Kidney glomerular epithelial cell (primary cell): Measurements from ENCODE around the gene DPYSL5.
A peak's percentile ranks its signal among the peaks of the same experiment; 100 is the strongest.

ENCODE experiments used
- DNase-seq: peaks from one replicate; lab custom pipeline; 2025; lab: John Stamatoyannopoulos, UW

Gene DPYSL5

GRCh38 chr2:26846334-26847306 lies 1.3 kb upstream of the DPYSL5 start:
- peak; percentile 72 for DNase-seq

GRCh38 chr2:26847307-26847654 lies 651 bp upstream of the DPYSL5 start:
- DNase-seq, result no peak

DNA sequence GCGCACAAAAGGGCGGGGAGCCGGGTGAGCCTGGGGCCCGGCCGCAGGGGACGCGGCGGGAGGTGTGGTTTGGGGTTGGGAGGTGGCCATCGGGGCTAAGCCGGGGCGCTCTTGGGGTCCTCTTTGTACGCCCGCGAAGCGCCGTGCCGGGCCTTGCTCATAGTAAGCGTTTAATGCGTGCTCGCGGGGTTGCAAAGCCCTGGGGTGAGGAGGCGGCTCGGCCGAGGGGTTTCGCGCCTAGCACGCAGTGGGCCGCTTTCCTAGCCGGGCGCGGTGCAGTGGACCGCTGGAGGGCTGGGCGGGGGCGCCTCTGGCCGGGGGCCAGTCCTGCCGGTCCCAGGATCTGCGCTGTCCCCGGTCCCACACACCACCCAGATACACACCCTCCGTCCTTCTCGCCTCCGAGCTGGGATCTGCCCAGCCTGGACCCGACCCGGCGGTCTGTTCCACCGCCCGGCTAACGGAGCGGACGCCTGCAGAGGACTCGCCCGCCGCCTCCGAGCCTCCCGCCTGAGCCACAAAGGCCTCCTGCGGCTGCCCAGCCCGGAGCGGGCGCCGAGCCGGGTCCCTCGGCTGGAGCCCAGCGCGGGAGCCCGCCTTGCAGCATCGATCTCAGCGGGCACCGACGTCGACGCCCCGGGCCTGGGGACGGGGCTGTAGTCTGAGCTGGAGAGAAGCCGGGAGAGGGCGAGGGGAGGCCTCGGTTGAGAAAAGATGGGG lies 564 bp downstream of the DPYSL5 start:
- DNase-seq, result no peak

DNA sequence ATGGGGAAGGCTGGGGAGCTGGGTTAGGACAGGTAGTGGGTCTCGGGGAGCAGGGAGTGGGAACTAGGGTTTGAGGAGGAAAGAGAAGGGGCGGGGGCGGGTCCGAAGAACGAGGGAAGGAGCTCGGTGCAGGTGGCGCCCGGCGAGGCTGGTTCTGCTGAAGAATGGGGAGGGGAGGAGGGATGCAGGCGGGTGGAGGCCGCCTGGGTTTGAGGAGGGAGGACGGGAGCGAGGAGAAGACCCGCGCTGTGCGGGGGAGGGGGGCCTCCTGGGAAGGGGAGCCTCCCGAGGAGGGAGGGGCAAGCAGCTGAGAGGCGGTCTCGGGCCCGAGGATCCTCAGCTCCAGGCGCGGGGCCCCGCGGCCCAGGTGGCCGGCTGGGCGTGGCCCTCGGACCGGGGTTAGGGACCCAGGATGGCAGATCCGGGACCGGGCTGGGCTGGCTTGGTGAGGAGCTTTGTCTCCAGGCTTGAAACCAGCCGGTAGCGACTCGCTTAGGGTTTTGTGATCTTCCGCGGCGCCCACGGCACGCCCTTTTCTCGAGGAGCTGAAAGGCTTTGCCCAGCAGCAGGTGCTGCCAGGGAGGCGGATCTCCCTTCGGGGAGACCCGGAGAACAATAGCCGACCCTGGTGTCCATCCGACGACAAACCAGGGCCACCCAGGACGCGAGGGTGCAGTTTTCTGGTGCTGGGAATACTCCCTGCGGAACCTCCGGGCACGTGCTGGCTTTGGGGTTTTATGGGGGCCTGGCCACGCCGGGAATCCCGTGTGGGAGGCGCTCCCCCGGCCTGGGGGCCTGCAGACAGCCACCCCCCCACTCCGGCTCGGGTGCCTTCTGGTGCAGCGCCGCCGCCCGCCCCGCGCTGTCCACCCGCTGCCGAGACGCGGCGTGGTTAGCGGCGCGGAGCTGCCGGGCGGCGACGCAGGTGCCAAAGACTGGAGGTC lies 1.4 kb downstream of the DPYSL5 start:
- DNase-seq, result no peak

DNA sequence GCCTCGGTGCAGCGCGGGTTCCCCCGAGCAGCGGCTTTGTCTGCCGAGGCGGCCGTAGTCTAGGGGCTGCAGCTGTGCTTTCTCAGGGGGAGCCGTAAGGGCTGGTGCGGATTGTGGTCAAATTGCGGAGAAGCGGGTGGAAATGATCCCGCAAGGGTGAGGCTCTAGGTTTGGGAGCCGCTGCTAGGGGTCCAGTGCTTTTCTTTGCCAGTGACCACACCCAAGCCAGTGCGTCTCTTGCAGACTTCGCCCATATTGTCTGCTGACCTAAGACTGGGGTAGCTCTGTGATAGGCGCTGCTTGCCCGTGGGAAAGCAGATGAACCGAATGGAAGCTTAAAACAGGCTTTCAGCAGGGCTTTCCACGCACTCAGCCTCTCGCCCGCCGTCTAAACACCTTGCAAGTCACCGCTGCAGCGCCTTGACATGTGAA lies 2.1 kb downstream of the DPYSL5 start:
- DNase-seq, result no peak

DNA sequence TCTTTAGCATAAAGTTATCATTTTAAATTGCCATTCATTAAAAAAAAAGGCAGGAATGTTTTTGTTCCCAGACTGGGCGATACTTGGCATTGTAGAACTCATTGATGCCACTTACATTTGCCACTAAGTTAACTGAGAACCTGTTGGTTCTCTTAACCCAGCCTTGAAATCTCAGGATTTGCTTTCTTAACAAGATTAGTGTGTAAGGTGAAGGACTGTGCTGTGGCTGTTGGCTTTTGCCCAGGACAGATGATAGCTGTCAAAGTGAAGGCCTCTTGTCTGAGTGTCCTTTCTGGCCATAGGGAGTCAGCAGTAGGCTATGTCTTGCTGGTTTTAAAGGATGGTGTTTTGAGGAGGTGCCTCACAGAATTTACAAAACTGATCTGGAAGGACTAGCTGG lies 2.6 kb downstream of the DPYSL5 start:
- no peak for DNase-seq

- DNase-seq, result no peak
Observed at GRCh38 chr2:26852405-26853306, 4.7 kb downstream of the DPYSL5 start.

DNA sequence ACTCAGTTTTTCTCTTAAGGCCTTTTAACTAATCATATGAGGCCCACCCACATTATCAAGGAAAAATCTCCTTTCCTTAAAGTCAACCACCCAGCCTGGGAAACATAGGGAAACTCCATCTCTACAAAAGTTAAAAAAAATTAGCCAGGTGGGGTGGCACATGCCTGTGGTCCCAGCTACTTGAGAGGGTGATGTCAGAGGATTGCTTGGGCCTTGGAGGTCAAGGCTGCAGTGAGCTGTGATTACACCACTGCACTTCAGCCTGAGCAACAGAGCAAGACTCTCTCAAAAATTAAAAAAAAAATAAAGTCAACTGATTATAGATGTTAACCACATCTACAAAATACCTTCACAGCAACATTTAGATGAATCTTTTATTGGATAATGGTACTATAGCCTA lies 5.8 kb downstream of the DPYSL5 start:
- no peak for DNase-seq

GRCh38 chr2:26854283-26854827 lies 6.4 kb downstream of the DPYSL5 start:
- DNase-seq, result no peak

DNA sequence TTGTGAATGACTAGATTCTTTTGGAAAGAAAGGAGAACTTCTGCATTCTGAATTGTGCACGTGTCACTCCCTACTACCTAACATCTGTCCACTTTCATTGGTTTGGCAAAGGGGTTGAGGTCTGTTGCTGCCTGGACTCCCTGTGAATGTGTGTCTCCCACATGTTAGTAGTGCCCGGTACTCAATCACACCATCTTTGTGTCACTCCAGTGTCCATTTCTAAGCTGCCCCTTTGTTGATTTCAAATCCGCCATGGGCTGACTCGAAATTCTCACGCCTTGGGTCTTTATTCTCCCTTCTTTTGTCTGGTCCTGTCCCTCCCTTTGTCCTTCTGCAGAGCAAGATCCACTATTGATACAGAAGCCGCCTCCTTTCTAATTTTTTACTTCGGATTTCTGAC lies 7.5 kb downstream of the DPYSL5 start:
- DNase-seq, result no peak

DNA sequence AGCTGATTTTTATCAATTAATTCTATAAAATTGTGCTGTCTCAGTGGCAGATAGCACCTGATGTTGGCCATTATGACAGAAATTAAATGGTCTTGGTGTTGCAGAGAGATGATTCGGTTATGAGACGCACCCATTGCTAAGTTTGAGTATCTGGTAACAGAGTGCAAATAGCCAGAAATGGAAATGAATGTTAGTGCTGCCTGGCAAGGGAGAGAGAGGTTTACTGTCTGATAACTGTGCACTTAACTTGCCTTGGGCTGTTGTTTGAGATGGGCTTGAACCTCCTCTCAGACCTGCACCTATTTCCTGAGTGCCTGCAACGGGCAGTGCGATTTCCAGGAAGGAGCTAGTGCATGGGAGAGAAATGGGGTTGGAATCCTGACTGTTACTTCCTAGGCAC lies 11.7 kb downstream of the DPYSL5 start:
- DNase-seq, result no peak

GRCh38 chr2:26860211-26860850 lies 12.4 kb downstream of the DPYSL5 start:
- no peak for DNase-seq

GRCh38 chr2:26861610-26862224 lies 13.8 kb downstream of the DPYSL5 start:
- DNase-seq, result no peak

- no peak for DNase-seq
Observed at GRCh38 chr2:26864226-26864625, 16.3 kb downstream of the DPYSL5 start.

DNA sequence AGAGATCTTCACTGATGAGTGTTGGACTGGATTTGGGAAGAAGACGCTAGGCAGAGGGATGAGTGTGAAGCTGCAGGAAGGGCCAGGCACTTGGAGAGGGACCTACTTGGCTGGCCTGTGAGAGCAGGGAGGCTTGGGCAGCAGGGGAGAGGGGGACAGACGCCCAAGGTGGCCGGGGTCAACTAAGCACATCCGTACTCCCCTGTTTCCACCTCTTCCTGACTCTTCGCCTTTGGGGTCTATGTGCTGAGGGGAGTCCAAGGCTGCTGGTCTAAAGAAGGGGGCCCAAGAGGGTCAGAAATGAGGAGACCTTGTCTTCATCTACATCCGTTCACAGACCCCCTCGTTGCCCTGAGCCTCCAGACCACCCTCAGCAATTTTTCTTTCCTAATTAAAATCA lies 16.7 kb downstream of the DPYSL5 start:
- no peak for DNase-seq

GRCh38 chr2:26870585-26871095 lies 22.7 kb downstream of the DPYSL5 start:
- peak; percentile 43 for DNase-seq

GRCh38 chr2:26873286-26873983 lies 25.5 kb downstream of the DPYSL5 start:
- DNase-seq, result no peak

DNA sequence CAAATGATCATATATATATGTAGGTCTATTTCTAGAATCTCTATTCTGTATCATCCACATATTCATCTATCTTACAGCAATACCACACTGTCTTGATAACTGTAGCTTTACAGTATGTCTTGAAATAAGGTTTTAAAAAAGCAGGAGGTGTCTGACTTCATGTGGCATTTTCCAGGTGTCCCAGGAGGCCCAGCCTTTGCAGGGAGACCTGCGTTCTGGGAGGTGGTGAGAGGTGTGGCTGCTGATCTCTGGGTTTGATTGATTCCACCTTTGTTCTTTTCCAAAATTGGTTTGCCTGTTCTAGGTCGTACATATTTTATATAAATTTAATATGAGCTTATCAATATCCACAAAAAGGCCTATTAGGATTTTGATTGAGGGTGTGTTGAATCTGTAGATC lies 26.6 kb downstream of the DPYSL5 start:
- no peak for DNase-seq

GRCh38 chr2:26875065-26875634 lies 27.2 kb downstream of the DPYSL5 start:
- DNase-seq, result no peak
